Kidney epithelial cell (primary cell): Measurements from ENCODE around the gene YAE1. TPM values are rescaled to one million over a fixed set of nuclear protein-coding genes. Genes with fewer than 3 reads are reported as not detected.

Experiments used
- DNase-seq: peaks from one replicate; pipeline ENCODE4 v3.0.0-alpha.2; 2010; ENCODE audit warnings: low read depth
- H3K27me3 ChIP-seq: 2 replicates; pipeline ENCODE4 v1.6.0; 2011; ENCODE audit warnings: low read length; ENCODE audit not compliant: control insufficient read depth, insufficient read depth
- H3K36me3 ChIP-seq: 2 replicates; pipeline ENCODE4 v1.5.1; 2011; ENCODE audit warnings: low read length; ENCODE audit not compliant: control insufficient read depth, insufficient read depth
- H3K4me3 ChIP-seq: 2 replicates; pipeline ENCODE4 v1.5.1; 2011; ENCODE audit warnings: low read depth, mild to moderate bottlenecking, control low read depth, low read length
- CTCF ChIP-seq: IDR thresholded peaks from 2 replicates; pipeline ENCODE4 v1.5.1; 2011; ENCODE audit warnings: mild to moderate bottlenecking, moderate library complexity, low read length, control low read depth, inconsistent platforms; ENCODE audit not compliant: insufficient read depth, poor library complexity, severe bottlenecking
- total RNA-seq: library from RNA; depleted of rRNA; stranded (reverse); fragments of >200 nt; gene quantifications from 2 replicates; pipeline ENCODE4 v1.2.3, GENCODE V29; 2015

The YAE1 gene, protein sequence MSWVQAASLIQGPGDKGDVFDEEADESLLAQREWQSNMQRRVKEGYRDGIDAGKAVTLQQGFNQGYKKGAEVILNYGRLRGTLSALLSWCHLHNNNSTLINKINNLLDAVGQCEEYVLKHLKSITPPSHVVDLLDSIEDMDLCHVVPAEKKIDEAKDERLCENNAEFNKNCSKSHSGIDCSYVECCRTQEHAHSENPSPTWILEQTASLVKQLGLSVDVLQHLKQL
- total RNA-seq, result 16.8 and 18.1 TPM in 2 replicates

- H3K27me3 ChIP-seq, result no peaks in the 10 kb centered on the region
- no peak for TF ChIP-seq CTCF
- DNase-seq, result no peak
- no peaks in the 10 kb centered on the region for H3K36me3 ChIP-seq
- peak within 1 kb of the TSS; percentile 90 for H3K4me3 ChIP-seq
These were observed at the start of gene YAE1 for GRCh38 chr7:39566023-39566921. TSS of gene YAE1 (plus strand) at chr7:39566404. CDS start at chr7:39566419, 15 bp downstream.

DNA sequence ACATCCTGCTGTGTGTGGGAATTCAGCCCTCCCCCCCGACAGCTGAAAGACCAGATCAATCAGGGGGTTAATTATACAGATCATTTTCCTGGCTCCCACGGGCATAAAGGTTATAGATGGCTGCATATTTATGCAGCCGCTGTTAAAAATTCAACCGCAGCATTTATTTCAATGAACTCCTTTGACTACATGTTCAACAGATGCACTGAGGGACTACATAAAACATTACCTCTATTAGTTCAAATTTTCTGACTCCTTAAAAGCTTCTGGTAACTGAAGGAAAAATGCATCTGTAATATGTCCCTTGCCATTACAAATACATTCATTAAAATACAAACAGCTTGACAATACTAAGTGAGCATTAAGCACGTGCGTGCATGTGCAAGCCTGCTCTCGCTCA is 49.7 kb upstream of the YAE1 start:
- Histone ChIP-seq H3K27me3 (no peaks in the 10 kb centered on the region), H3K4me3 (no peak overlapping the region), H3K36me3 (no peaks in the 10 kb centered on the region)
- no peak for DNase-seq
- TF ChIP-seq CTCF, result no peak

DNA sequence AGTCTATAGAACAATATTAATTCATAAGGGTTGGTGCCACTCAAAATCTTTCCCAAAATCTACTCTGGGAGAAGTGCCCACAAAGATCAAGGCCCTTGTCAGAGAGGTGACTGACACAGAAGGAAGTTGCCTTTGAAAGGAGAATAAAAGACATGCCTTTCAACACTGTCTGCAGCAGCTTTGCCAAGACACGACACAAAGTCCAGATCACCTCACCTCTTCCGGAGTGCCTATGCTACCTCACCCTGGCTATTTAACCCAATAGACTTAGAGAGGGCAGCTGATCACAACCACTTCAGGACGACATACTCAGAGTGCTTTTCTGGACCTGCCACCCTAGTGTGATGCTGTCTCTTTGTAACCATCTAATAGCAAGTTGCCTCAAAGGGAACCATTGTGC is 49.0 kb upstream of the YAE1 start:
- no peak overlapping the region for H3K4me3 ChIP-seq
- H3K27me3 ChIP-seq, result no peaks in the 10 kb centered on the region
- no peak for DNase-seq
- no peak for TF ChIP-seq CTCF
- no peaks in the 10 kb centered on the region for H3K36me3 ChIP-seq

DNA sequence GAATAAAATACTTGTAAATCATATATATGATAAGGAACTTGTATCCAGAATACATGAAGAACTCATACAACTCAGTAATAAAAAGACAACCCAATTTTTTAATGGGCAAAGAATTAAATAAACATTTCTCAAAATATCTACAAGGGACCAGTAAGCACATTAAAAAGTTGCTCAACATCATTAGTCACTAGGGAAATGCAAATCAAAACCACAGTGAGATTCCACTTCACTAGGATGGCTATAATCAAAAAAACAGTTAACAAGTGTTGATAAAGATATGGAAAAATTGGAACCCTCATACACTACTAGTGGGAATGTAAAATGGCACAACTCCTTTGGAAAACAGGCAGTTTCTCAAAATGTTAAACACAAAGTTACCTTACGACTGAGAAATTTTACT is 40.3 kb upstream of the YAE1 start:
- H3K36me3 ChIP-seq, result no peaks in the 10 kb centered on the region
- no peak for TF ChIP-seq CTCF
- no peak overlapping the region for H3K4me3 ChIP-seq
- no peaks in the 10 kb centered on the region for H3K27me3 ChIP-seq
- DNase-seq, result no peak

DNA sequence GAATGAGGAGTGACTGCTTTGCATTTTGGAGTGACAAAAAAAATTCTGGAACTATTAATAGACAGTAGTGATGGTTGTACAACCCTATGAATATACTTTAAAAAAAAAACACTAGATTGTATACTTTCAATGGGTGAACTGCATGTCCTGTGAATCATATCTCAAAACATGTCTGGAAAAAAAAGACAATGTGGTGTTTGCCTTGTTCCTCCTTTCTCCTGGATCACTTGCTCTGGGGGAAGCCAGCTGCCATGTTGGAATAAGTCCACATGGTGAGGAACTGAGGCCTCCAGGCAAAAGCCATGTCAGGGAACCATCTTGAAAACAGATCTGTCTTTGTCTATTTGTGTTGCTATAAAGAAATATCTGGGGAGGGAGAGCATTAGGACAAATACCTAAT is 39.5 kb upstream of the YAE1 start:
- no peak for TF ChIP-seq CTCF
- no peaks in the 10 kb centered on the region for H3K27me3 ChIP-seq
- no peak for DNase-seq
- H3K36me3 ChIP-seq, result no peaks in the 10 kb centered on the region
- H3K4me3 ChIP-seq, result no peak overlapping the region
